AG04449 (cell line): ENCODE results near the gene GARIN5B.

ENCODE experiments used
- CTCF ChIA-PET: fragments of 350-600 bp; formaldehyde crosslinking; extraction: SDS; loops from one replicate; lab custom pipeline; 2021; ENCODE audit warnings: antibody characterized with exemption; lab: Yijun Ruan, JAX
- POLR2A ChIA-PET: fragments of 400-600, 350-600 bp; formaldehyde crosslinking; extraction: SDS; loops from one replicate; lab custom pipeline; 2020; ENCODE audit warnings: antibody characterized with exemption, inconsistent platforms; lab: Yijun Ruan, JAX
- DNase-seq: peaks from one replicate; pipeline ENCODE4 v3.0.0-alpha.2; 2010; ENCODE audit warnings: low read depth, low spot score
- H3K4me3 ChIP-seq: 2 replicates; pipeline ENCODE4 v1.5.1; 2011; ENCODE audit warnings: low read depth, mild to moderate bottlenecking, control low read depth, low read length
- CTCF ChIP-seq: IDR thresholded peaks from one replicate; pipeline ENCODE4 v1.5.1; 2011; ENCODE audit warnings: mild to moderate bottlenecking, moderate library complexity, low read length, control low read depth, inconsistent platforms; ENCODE audit not compliant: insufficient read depth; ENCODE audit errors: missing control alignments

The GARIN5B gene

GRCh38 chr19:55398200-55398925, 35.3 kb upstream of the GARIN5B start:
- CTCF ChIA-PET, result interaction anchor here (1.4 kb wide), 2 partner anchors 8 to 104 kb away, joined by 4 read pairs; no protein-coding TSS in a partner anchor
- POLR2A ChIA-PET, result interaction anchor here (1.0 to 1.8 kb wide), 2 partner anchors 9 to 139 kb away, joined by 3 to 22 read pairs; partner anchors contain the start of genes PPP6R1 and UBE2S
- DNase-seq, result no peak
- no peak overlapping the region for H3K4me3 ChIP-seq
- TF ChIP-seq CTCF, result no peak

- no peak overlapping the region for H3K4me3 ChIP-seq
- DNase-seq, result no peak
- ChIA-PET POLR2A (interaction anchor here (0.7 to 10.8 kb wide), 3 partner anchors 9 to 275 kb away, joined by 3 to 86 read pairs (median 6); partner anchors contain the start of gene UBE2S), CTCF (interaction anchor here (0.9 to 2.2 kb wide), 5 partner anchors 9 to 101 kb away, joined by 4 to 8 read pairs (median 5); partner anchors contain the start of gene TMEM238)
- no peak for TF ChIP-seq CTCF
Measured at GRCh38 chr19:55392820-55393761, 30.0 kb upstream of the GARIN5B start.

GRCh38 chr19:55391702-55392615, 28.9 kb upstream of the GARIN5B start:
- no peak for DNase-seq
- TF ChIP-seq CTCF, result no peak
- POLR2A ChIA-PET, result interaction anchor here (10.8 kb wide), 1 partner anchor 15 kb away, joined by 86 read pairs; the partner anchor contains the start of gene UBE2S
- H3K4me3 ChIP-seq, result no peak overlapping the region
- CTCF ChIA-PET, result interaction anchor here (1.4 to 1.9 kb wide), 2 partner anchors 91 to 101 kb away, joined by 5 read pairs; no protein-coding TSS in a partner anchor

- TF ChIP-seq CTCF, result no peak
- DNase-seq, result no peak
- CTCF ChIA-PET, result interaction anchor here (1.0 to 5.3 kb wide), 5 partner anchors 8 to 249 kb away, joined by 3 to 33 read pairs (median 5); no protein-coding TSS in a partner anchor
- POLR2A ChIA-PET, result interaction anchor here (1.2 to 10.8 kb wide), 2 partner anchors 15 to 71 kb away, joined by 3 to 86 read pairs; partner anchors contain the start of gene UBE2S
- H3K4me3 ChIP-seq, result no peak overlapping the region
Measured at GRCh38 chr19:55391191-55391670, 28.2 kb upstream of the GARIN5B start.

GRCh38 chr19:55390461-55390880, 27.4 kb upstream of the GARIN5B start:
- CTCF ChIA-PET, result interaction anchor here (0.9 to 5.3 kb wide), 7 partner anchors 9 to 249 kb away, joined by 3 to 33 read pairs (median 4); no protein-coding TSS in a partner anchor
- TF ChIP-seq CTCF, result no peak
- POLR2A ChIA-PET, result interaction anchor here (1.0 to 10.8 kb wide), 3 partner anchors 16 to 71 kb away, joined by 3 to 86 read pairs (median 3); partner anchors contain the start of genes KMT5C and UBE2S
- no peak for DNase-seq
- no peak overlapping the region for H3K4me3 ChIP-seq
